C4-2B (cell line): Measurements from ENCODE around the gene WNT10A.

ENCODE experiments used
- CTCF ChIP-seq: fragments of 450-650 bp; conservative IDR thresholded peaks from 2 replicates; pipeline ENCODE4 v1.5.1; 2017; ENCODE audit warnings: mild to moderate bottlenecking
- ZFX ChIP-seq: fragments of 450-650 bp; IDR thresholded peaks from 2 replicates; pipeline ENCODE4 v1.6.1; 2017

GRCh38 chr2:218856167-218856895, 24.3 kb upstream of the WNT10A start:
- TF ChIP-seq CTCF (no peak), ZFX (no peak)
